Smooth muscle cell (in vitro differentiated cells): ENCODE data around the gene HIP1. TPM values are rescaled to one million over a fixed set of nuclear protein-coding genes. Genes with fewer than 3 reads are reported as not detected.

ENCODE experiments used
- DNase-seq: peaks from one replicate; lab custom pipeline; 2025; ENCODE audit not compliant: unreplicated experiment; lab: John Stamatoyannopoulos, UW
- H2AFZ ChIP-seq: fragments of 200-600 bp; sonication (generic); 2 replicates; pipeline ENCODE4 v1.6.0; 2016; ENCODE audit warnings: antibody characterized with exemption, low read depth, mild to moderate bottlenecking
- H3F3A ChIP-seq: fragments of 200-600 bp; sonication (generic); 2 replicates; pipeline ENCODE4 v1.6.0; 2017; ENCODE audit warnings: antibody characterized with exemption, low read depth
- H3K27ac ChIP-seq: fragments of 200-600 bp; sonication (generic); 2 replicates; pipeline ENCODE4 v1.5.1; 2016; ENCODE audit warnings: low read depth, mild to moderate bottlenecking
- H3K27me3 ChIP-seq: fragments of 200-600 bp; sonication (generic); 2 replicates; pipeline ENCODE4 v1.6.1; 2016; ENCODE audit warnings: low read depth, mild to moderate bottlenecking
- H3K36me3 ChIP-seq: fragments of 200-600 bp; sonication (generic); 2 replicates; pipeline ENCODE4 v1.5.1; 2016; ENCODE audit warnings: low read depth
- H3K4me1 ChIP-seq: fragments of 200-600 bp; sonication (generic); 2 replicates; pipeline ENCODE4 v1.5.1; 2016; ENCODE audit warnings: low read depth
- H3K4me2 ChIP-seq: fragments of 200-600 bp; sonication (generic); 2 replicates; pipeline ENCODE4 v1.6.0; 2016; ENCODE audit warnings: mild to moderate bottlenecking
- H3K4me3 ChIP-seq: fragments of 200-600 bp; sonication (generic); 2 replicates; pipeline ENCODE4 v1.5.1; 2016; ENCODE audit warnings: mild to moderate bottlenecking
- H3K79me2 ChIP-seq: fragments of 200-600 bp; sonication (generic); 2 replicates; pipeline ENCODE4 v1.6.0; 2016; ENCODE audit warnings: low read depth, mild to moderate bottlenecking
- H3K9ac ChIP-seq: fragments of 200-600 bp; sonication (generic); 2 replicates; pipeline ENCODE4 v1.6.0; 2016; ENCODE audit warnings: low read depth
- H3K9me3 ChIP-seq: fragments of 200-600 bp; sonication (generic); replicated peaks from 2 replicates; pipeline ENCODE4 v1.5.1; 2016; ENCODE audit warnings: low read depth
- H4K20me1 ChIP-seq: fragments of 200-600 bp; sonication (generic); 2 replicates; pipeline ENCODE4 v1.6.0; 2016; ENCODE audit warnings: low read depth
- WGBS: methylation state at CpG from one replicate; pipeline ENCODE4 v1.1.7; 2016; ENCODE audit warnings: low lambda C conversion rate; 5-methylcytosine and 5-hydroxymethylcytosine counted together
- polyA plus RNA-seq: library from polyadenylated mRNA; unstranded; fragments of >200 nt; fragmentation: Nextera tagmentation; extraction: Ambion mirVana; gene quantifications from 2 replicates; pipeline ENCODE4 v1.2.1, GENCODE V29; 2016
- total RNA-seq: library from RNA; depleted of rRNA; stranded (reverse); fragments of >200 nt; gene quantifications from 2 replicates; pipeline ENCODE4 v1.2.3, GENCODE V29; 2014
- TF ChIP-seq, protein P1 (sequence below): fragments of 200-600 bp; sonication (generic); IDR thresholded peaks from 2 replicates; pipeline ENCODE4 v1.5.1; 2017; ENCODE audit warnings: borderline replicate concordance, mild to moderate bottlenecking, antibody characterized with exemption; ENCODE audit not compliant: insufficient read depth, poor library complexity, severe bottlenecking

HIP1 gene
- total and polyA plus RNA-seq, 2 experiments from 2014 or later, result 4.7 to 8.4 TPM

DNA sequence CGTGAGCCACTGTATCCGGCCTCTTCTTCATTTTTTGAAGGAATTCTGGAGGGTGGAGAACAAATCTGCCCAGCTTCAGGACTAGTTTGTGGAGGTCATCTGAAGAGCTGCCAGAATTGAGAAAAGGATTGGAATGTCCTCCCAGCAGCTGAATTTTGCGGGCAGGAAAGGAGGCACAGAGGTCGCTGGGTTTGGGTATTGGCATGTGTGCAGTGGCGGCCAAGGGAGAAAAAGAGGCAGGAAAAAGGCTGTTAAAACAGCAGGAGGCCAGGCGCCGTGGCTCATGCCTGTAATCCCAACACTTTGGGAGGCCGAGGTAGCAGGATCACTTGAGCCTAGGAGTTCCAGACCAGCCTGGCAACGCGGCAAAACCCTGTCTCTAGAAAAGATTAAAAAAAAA lies 80.4 kb downstream of the HIP1 start:
- no peaks in the 10 kb centered on the region for H3K9me3 ChIP-seq
- 81% methylated on average over 10 of the region's 10 CpGs for WGBS
- no peaks in the 10 kb centered on the region for H3K27me3 ChIP-seq
- H3K4me2 ChIP-seq, result no peak overlapping the region
- H3K4me3 ChIP-seq, result no peak overlapping the region
- H3F3A ChIP-seq, result no peaks in the 10 kb centered on the region
- H3K79me2 ChIP-seq, result no peaks in the 10 kb centered on the region
- TF ChIP-seq, protein P1, sequence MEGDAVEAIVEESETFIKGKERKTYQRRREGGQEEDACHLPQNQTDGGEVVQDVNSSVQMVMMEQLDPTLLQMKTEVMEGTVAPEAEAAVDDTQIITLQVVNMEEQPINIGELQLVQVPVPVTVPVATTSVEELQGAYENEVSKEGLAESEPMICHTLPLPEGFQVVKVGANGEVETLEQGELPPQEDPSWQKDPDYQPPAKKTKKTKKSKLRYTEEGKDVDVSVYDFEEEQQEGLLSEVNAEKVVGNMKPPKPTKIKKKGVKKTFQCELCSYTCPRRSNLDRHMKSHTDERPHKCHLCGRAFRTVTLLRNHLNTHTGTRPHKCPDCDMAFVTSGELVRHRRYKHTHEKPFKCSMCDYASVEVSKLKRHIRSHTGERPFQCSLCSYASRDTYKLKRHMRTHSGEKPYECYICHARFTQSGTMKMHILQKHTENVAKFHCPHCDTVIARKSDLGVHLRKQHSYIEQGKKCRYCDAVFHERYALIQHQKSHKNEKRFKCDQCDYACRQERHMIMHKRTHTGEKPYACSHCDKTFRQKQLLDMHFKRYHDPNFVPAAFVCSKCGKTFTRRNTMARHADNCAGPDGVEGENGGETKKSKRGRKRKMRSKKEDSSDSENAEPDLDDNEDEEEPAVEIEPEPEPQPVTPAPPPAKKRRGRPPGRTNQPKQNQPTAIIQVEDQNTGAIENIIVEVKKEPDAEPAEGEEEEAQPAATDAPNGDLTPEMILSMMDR, result no peak
- no peak overlapping the region for H2AFZ ChIP-seq
- H4K20me1 ChIP-seq, result no peaks in the 10 kb centered on the region
- no peak for DNase-seq
- no peak overlapping the region for H3K27ac ChIP-seq
- H3K36me3 ChIP-seq, result no peaks in the 10 kb centered on the region
- no peak overlapping the region for H3K9ac ChIP-seq
- no peaks in the 10 kb centered on the region for H3K4me1 ChIP-seq

DNA sequence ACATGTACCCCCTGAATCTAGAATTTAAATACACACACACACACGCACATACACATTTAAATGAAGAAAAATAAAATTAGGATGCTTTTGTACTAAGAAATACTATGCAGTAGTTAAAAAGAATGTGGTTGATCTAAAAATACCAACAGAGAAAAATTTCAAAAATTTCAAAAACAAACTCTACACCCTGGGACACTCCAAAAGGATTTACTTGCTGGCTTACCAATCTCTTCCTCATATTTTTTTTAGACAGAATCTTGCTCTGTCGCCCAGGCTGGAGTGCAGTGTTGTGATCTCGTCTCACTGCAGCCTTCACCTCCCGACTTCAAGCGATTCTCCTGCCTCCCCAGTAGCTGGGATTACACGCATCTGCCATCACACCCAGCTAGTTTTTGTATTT lies 80.9 kb downstream of the HIP1 start:
- no peaks in the 10 kb centered on the region for H4K20me1 ChIP-seq
- H3F3A ChIP-seq, result no peaks in the 10 kb centered on the region
- no peaks in the 10 kb centered on the region for H3K4me1 ChIP-seq
- H3K4me3 ChIP-seq, result no peak overlapping the region
- no peak overlapping the region for H3K4me2 ChIP-seq
- no peak overlapping the region for H3K9ac ChIP-seq
- H3K79me2 ChIP-seq, result no peaks in the 10 kb centered on the region
- H3K27ac ChIP-seq, result no peak overlapping the region
- no peaks in the 10 kb centered on the region for H3K27me3 ChIP-seq
- 94% methylated on average over 6 of the region's 6 CpGs for WGBS
- H2AFZ ChIP-seq, result no peak overlapping the region
- no peaks in the 10 kb centered on the region for H3K9me3 ChIP-seq
- no peaks in the 10 kb centered on the region for H3K36me3 ChIP-seq
- TF ChIP-seq, protein P1, result no peak
- DNase-seq, result no peak

DNA sequence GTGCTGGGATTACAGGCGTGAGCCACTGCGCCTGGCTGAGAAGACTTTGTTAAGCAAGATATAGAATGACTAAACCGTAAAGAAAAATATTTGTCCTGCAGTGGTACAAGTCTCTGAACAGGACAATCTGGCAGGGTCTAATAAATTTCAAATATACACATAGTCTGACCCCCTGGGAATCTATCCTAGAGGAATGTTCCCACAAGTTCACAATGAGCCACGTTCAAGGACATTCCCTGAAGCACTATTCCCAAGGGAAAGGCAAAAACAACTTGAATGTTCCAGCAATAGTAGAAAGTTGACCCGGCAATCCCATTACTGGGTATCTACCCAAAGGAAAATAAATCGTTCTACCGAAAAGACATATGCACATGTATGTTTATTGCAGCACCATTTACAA lies 82.0 kb downstream of the HIP1 start:
- Histone ChIP-seq H3F3A (no peaks in the 10 kb centered on the region), H3K27ac (no peak overlapping the region), H3K27me3 (no peaks in the 10 kb centered on the region), H3K79me2 (no peaks in the 10 kb centered on the region), H3K4me2 (no peak overlapping the region), H3K9ac (no peak overlapping the region), H3K4me3 (no peak overlapping the region), H4K20me1 (no peaks in the 10 kb centered on the region), H3K36me3 (no peaks in the 10 kb centered on the region), H2AFZ (no peak overlapping the region), H3K4me1 (no peaks in the 10 kb centered on the region), H3K9me3 (no peaks in the 10 kb centered on the region)
- TF ChIP-seq, protein P1, result no peak
- no peak for DNase-seq
- 96% methylated on average over 7 of the region's 7 CpGs for WGBS

DNA sequence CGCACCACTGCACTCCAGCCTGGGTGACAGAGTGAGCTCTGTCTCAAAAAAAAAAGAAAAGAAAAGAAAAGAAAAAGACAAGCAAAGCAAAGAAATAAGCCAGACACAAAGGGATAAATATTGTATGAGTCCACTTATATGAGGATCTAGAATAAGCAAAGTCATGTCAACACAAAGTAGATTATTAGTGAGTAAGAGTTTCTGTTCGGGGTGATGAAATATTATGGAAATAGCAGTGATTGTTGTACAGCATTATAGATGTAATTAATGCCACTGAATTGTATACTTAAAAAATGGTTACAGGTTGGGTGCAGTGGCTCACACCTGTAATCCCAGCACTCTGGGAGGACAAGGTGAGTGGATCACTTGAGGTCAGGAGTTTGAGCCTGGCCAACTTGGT lies 83.2 kb downstream of the HIP1 start:
- H3K79me2 ChIP-seq, result no peaks in the 10 kb centered on the region
- 98% methylated on average over 2 of the region's 2 CpGs for WGBS

More for the DNA sequence above, 83.2 kb downstream of the HIP1 start:
- Histone ChIP-seq H3K4me3 (no peak overlapping the region), H4K20me1 (no peaks in the 10 kb centered on the region), H3K27ac (no peak overlapping the region), H3K36me3 (no peaks in the 10 kb centered on the region), H3K9ac (no peak overlapping the region), H2AFZ (no peak overlapping the region), H3K27me3 (no peaks in the 10 kb centered on the region), H3K4me1 (no peaks in the 10 kb centered on the region), H3K9me3 (no peaks in the 10 kb centered on the region), H3F3A (no peaks in the 10 kb centered on the region), H3K4me2 (no peak overlapping the region)
- TF ChIP-seq, protein P1, result no peak
- DNase-seq, result no peak
